Mammary epithelial cell (primary cell): ENCODE measurements around the gene NRSN1.

Experiments
- CTCF ChIP-seq, 2 donors: IDR thresholded peaks in 1 of 2; conservative IDR thresholded peaks in 1 of 2; 2 replicates each; pipeline ENCODE4 v1.5.1; 2011 to 2012; ENCODE audit warnings: inconsistent platforms in 2 of 2, low read length in 2 of 2, mild to moderate bottlenecking in 2 of 2, control low read depth in 1 of 2, low read depth in 1 of 2; ENCODE audit not compliant: insufficient read depth in 1 of 2; ENCODE audit errors: extremely low read depth in 1 of 2
- EZH2 ChIP-seq: IDR thresholded peaks from 2 replicates; pipeline ENCODE4 v1.6.1; 2012; ENCODE audit warnings: low read length, inconsistent platforms, borderline replicate concordance

- TF ChIP-seq CTCF (conservative IDR thresholded peaks at IDR 0.05 in 1 of 2, IDR thresholded peaks at IDR 0.05 in 1 of 2; ENCODE audit: extremely low read depth in 1 of 2, insufficient read depth in 1 of 2, low read depth in 1 of 2, low read length in 2 of 2) (no peak), EZH2 (no peak)
These were observed 65.3 kb downstream of the NRSN1 start for GRCh38 chr6:24191346-24191745.
